ENCODE measurements around the gene ACBD4. TPM values are rescaled to one million over a fixed set of nuclear protein-coding genes. Genes with fewer than 3 reads are reported as not detected.

The ACBD4 gene
- total RNA-seq, 2 donors from 2014 or later = 13.0 to 16.6 TPM

DNA sequence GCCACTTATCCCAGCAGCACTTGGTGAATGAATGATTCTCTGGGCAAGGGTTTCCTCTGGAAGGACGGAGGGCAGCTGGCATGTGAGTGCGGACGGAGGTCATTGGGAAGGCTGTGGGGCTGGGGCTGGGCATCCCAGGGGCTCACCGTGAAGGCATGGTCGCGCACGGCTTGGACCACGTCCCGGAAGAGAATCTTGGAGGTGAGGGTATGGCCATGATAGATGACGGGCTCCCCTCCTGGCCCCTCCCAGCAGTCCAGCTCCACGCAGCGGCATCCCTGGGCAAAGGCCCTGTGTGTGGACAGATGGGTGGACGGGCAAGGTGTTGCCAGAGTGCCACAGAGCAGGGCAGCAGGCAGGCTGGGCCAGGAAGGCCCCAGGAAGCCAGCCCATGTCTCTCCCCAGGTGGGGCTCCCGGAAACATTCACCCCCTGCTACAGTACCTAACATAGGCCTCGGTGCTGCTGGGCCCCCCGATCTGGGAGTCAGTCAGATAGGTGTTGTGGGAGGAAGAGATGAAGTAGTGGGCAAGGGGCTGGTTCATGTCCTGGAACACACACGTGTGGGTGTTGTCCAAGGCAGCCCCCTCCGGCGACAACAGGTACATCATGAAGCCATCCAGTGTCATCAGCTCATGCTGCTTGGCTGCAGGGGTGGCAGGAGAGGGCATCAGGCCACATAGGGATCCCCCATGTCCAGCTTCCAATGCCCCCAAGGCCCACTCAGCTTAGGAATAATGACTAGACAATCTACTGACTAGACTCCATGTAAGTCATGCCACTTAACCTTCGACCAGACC lies 17.4 kb upstream of the ACBD4 start:
- no peak for DNase-seq
- no peak overlapping the region for H3K4me3 ChIP-seq
- H3K9me3 ChIP-seq = no peaks in the 10 kb centered on the region
- no peaks in the 10 kb centered on the region for H3K36me3 ChIP-seq
- H3K4me1 ChIP-seq = peaks cover 7% of the 10 kb centered on the region
- no peak overlapping the region for H3K9ac ChIP-seq (ENCODE audit: low read depth in 2 of 2, low read length in 2 of 2)
- no peaks in the 10 kb centered on the region for H3K27me3 ChIP-seq
- intact Hi-C loops (cut with DNase I) = no loop called here
- no peak overlapping the region for H3K27ac ChIP-seq
- no peak for TF ChIP-seq CTCF (IDR thresholded peaks at IDR 0.05)

DNA sequence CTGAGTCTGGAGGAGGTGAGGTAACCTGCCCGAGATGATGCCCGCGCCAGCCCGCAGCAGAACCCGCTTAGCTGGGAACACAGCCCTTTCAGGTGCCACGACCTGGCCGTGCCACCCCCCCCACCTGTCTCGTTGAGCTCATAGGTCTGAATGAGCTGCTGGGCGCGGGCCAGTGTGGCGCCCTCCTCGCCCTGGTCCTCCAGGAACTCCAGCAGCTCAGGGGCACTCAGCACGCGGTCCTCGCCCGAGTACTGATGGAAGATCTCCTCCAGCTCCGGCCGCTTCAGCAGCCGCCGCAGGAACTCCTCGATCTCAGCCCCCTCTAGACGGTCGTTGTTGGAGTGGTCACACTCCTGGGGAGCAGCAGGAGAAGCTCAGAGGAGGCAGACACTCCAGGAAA lies 16.8 kb upstream of the ACBD4 start:
- H3K36me3 ChIP-seq = no peaks in the 10 kb centered on the region
- H3K27me3 ChIP-seq = no peaks in the 10 kb centered on the region
- H3K9ac ChIP-seq (ENCODE audit: low read depth in 2 of 2, low read length in 2 of 2) = no peak overlapping the region
- H3K4me3 ChIP-seq = no peak overlapping the region
- no peak for DNase-seq
- intact Hi-C loops (cut with DNase I) = no loop called here
- H3K27ac ChIP-seq = no peak overlapping the region
- H3K9me3 ChIP-seq = no peaks in the 10 kb centered on the region
- no peak for TF ChIP-seq CTCF (IDR thresholded peaks at IDR 0.05)
- peaks cover 12% of the 10 kb centered on the region for H3K4me1 ChIP-seq

DNA sequence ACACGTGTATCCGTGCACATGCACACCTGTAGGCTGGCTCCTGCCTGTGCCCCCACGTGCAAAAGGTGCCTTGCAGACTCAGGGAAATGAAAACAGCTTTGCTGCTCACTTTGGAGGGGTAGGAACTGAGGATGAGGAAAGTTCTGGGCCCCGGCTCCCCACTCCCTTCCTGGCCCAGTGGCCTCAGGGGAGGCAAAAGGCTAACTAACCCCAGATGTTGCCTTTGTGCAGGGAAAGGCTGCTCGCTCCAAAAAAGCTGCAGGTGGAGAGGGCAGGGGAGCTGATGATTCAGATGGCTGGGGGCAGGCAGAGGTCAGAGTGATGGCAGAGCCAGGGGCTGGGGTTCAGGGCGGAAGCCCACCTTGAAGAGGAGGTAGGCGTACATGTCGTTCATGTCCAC lies 15.5 kb upstream of the ACBD4 start:
- no peak for TF ChIP-seq CTCF (IDR thresholded peaks at IDR 0.05)
- H3K4me3 ChIP-seq = no peak overlapping the region
- H3K36me3 ChIP-seq = no peaks in the 10 kb centered on the region
- DNase-seq = no peak
- H3K27ac ChIP-seq = no peak overlapping the region
- H3K27me3 ChIP-seq = no peaks in the 10 kb centered on the region
- H3K9ac ChIP-seq (ENCODE audit: low read depth in 2 of 2, low read length in 2 of 2) = no peak overlapping the region
- H3K4me1 ChIP-seq = peaks cover 15% of the 10 kb centered on the region
- intact Hi-C loops (cut with DNase I) = no loop called here
- no peaks in the 10 kb centered on the region for H3K9me3 ChIP-seq

- no peak overlapping the region for H3K27ac ChIP-seq
- no peaks in the 10 kb centered on the region for H3K9me3 ChIP-seq
- intact Hi-C loops (cut with DNase I) = no loop called here
- H3K4me1 ChIP-seq = peaks cover 15% of the 10 kb centered on the region
- H3K9ac ChIP-seq (ENCODE audit: low read depth in 2 of 2, low read length in 2 of 2) = no peak overlapping the region
- no peak for DNase-seq
- no peak overlapping the region for H3K4me3 ChIP-seq
- TF ChIP-seq CTCF (IDR thresholded peaks at IDR 0.05) = no peak
- H3K36me3 ChIP-seq = no peaks in the 10 kb centered on the region
- no peaks in the 10 kb centered on the region for H3K27me3 ChIP-seq
Measured at GRCh38 chr17:45120558-45120957, 14.9 kb upstream of the ACBD4 start.

GRCh38 chr17:45121055-45121454 lies 14.4 kb upstream of the ACBD4 start:
- Histone ChIP-seq H3K27me3 (no peaks in the 10 kb centered on the region), H3K36me3 (no peaks in the 10 kb centered on the region), H3K9me3 (no peaks in the 10 kb centered on the region), H3K27ac (no peak overlapping the region), H3K4me3 (no peak overlapping the region), H3K9ac (ENCODE audit: low read depth in 2 of 2, low read length in 2 of 2) (no peak overlapping the region), H3K4me1 (peaks cover 15% of the 10 kb centered on the region)
- TF ChIP-seq CTCF (IDR thresholded peaks at IDR 0.05) = no peak
- DNase-seq = no peak
- intact Hi-C loops (cut with DNase I) = no loop called here
